ENCODE results near the gene ANKRD13A. TPM values are rescaled to one million over a fixed set of nuclear protein-coding genes. Genes with fewer than 3 reads are reported as not detected.

Gene ANKRD13A
- total RNA-seq, 1 donor from 2014 or later, result 25.1 TPM

DNA sequence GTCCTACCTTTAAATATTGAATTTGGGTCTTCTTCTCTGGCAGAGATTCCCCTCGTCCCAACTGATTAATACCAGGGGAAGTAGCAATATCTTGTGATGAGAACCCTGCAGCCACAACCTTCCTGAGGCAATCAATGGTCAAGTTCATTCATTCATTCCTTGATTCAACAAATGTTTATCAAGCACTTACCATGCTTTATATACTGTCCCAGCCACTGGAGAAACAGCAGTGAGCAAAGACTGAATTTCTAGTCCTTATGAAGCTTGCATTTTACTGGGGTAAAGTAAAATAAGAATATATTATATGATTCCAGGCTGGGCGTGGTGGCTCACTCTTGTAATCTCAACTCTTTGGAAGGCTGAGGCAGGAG is 2.8 kb upstream of the ANKRD13A start:
- H3K4me3 Mint-ChIP-seq, result peak overlapping the region; percentile 95
- H3K4me1 Mint-ChIP-seq, result peaks cover 36% of the 10 kb centered on the region
- H3K27ac Mint-ChIP-seq, result peak overlapping the region; percentile 88
- no peaks in the 10 kb centered on the region for H3K27me3 Mint-ChIP-seq (ENCODE audit: low read depth)
- TF ChIP-seq, protein P1, sequence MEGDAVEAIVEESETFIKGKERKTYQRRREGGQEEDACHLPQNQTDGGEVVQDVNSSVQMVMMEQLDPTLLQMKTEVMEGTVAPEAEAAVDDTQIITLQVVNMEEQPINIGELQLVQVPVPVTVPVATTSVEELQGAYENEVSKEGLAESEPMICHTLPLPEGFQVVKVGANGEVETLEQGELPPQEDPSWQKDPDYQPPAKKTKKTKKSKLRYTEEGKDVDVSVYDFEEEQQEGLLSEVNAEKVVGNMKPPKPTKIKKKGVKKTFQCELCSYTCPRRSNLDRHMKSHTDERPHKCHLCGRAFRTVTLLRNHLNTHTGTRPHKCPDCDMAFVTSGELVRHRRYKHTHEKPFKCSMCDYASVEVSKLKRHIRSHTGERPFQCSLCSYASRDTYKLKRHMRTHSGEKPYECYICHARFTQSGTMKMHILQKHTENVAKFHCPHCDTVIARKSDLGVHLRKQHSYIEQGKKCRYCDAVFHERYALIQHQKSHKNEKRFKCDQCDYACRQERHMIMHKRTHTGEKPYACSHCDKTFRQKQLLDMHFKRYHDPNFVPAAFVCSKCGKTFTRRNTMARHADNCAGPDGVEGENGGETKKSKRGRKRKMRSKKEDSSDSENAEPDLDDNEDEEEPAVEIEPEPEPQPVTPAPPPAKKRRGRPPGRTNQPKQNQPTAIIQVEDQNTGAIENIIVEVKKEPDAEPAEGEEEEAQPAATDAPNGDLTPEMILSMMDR (IDR thresholded peaks at IDR 0.05; ENCODE audit: unreplicated experiment), result no peak
- no peak for DNase-seq (ENCODE audit: low spot score in 2 of 2, unreplicated experiment in 2 of 2)
- no peaks in the 10 kb centered on the region for H3K9me3 Mint-ChIP-seq
- H3K36me3 Mint-ChIP-seq, result no peaks in the 10 kb centered on the region

DNA sequence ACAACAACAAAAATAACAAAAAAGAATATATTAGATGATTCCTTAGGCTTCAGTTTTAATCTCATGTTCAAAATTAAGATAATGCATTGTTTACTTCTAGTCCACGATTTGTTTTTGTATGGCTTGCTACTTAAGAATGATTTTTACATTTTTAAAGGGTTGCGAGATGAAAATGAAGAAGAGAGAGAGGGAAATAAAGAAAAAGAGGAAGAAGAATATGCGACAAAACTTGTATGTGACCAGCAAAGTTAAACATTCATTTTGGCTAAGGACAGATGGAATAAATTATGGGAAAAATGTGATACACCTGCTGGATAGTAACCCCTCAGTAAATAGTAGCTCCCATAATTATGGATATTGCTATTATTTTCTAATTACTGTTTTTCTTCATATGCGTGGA is 1.8 kb upstream of the ANKRD13A start:
- Mint-ChIP-seq H3K9me3 (no peaks in the 10 kb centered on the region), H3K27me3 (ENCODE audit: low read depth) (no peaks in the 10 kb centered on the region), H3K4me3 (peak overlapping the region; percentile 37), H3K27ac (no peak overlapping the region), H3K4me1 (peaks cover 38% of the 10 kb centered on the region), H3K36me3 (no peaks in the 10 kb centered on the region)
- no peak for DNase-seq (ENCODE audit: low spot score in 2 of 2, unreplicated experiment in 2 of 2)
- TF ChIP-seq, protein P1 (IDR thresholded peaks at IDR 0.05; ENCODE audit: unreplicated experiment), result no peak

DNA sequence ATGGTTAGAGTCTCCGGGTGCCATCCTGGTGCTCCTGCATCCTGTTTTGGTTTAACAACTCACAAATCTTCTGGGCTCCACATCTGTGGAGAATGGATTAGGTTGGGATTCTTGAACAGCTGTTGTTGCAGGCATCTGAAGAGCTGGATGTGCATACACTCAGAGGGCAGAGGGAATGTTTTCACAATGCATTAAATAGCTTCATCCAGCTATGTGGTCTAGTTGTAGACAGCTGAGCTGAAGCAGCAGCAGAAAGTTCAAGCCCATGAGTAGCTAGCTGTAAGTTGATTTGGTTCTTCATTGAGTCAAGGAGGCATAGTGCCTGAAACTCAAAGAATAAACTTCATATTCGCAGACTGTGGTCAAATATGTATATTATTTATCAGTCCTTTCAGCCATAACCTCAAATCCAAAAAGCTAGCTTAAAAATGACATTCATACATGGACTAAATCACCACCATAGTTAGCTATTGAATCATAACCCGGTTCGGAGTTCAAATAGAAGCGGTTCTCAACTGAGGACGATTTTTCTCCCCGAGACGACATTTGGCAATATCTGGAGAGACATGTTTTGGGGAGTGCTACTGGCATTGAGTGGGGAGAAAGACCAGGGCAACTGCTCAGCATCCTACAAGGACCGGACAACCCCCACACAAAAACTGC is 858 bp upstream of the ANKRD13A start:
- no peak for DNase-seq (ENCODE audit: low spot score in 2 of 2, unreplicated experiment in 2 of 2)
- H3K36me3 Mint-ChIP-seq, result no peaks in the 10 kb centered on the region
- peaks cover 40% of the 10 kb centered on the region for H3K4me1 Mint-ChIP-seq
- peak overlapping the region; percentile 98 for H3K27ac Mint-ChIP-seq
- H3K27me3 Mint-ChIP-seq (ENCODE audit: low read depth), result no peaks in the 10 kb centered on the region
- TF ChIP-seq, protein P1 (IDR thresholded peaks at IDR 0.05; ENCODE audit: unreplicated experiment), result no peak
- no peaks in the 10 kb centered on the region for H3K9me3 Mint-ChIP-seq
- H3K4me3 Mint-ChIP-seq, result peak overlapping the region; percentile 94

DNA sequence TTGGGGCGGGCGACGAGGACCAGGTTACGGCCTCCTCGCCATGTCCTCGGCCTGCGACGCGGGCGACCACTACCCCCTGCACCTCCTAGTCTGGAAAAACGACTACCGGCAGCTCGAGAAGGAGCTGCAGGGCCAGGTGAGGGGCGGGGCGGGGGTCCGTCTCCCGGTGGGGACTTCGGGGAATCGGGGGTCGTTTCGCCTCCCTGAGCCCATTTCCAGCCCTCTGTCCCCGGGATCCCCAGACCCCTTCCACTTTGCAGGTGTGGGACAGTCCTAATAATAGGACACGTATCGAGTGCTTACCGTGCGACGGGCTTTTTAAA is 380 bp downstream of the ANKRD13A start:
- H3K4me3 Mint-ChIP-seq, result peak overlapping the region; percentile 97
- TF ChIP-seq, protein P1 (IDR thresholded peaks at IDR 0.05; ENCODE audit: unreplicated experiment), result no peak
- peak overlapping the region; percentile 78 for H3K27ac Mint-ChIP-seq
- H3K4me1 Mint-ChIP-seq, result peaks cover 34% of the 10 kb centered on the region
- H3K36me3 Mint-ChIP-seq, result no peaks in the 10 kb centered on the region
- H3K27me3 Mint-ChIP-seq (ENCODE audit: low read depth), result no peaks in the 10 kb centered on the region
- no peak for DNase-seq (ENCODE audit: low spot score in 2 of 2, unreplicated experiment in 2 of 2)
- H3K9me3 Mint-ChIP-seq, result no peaks in the 10 kb centered on the region

DNA sequence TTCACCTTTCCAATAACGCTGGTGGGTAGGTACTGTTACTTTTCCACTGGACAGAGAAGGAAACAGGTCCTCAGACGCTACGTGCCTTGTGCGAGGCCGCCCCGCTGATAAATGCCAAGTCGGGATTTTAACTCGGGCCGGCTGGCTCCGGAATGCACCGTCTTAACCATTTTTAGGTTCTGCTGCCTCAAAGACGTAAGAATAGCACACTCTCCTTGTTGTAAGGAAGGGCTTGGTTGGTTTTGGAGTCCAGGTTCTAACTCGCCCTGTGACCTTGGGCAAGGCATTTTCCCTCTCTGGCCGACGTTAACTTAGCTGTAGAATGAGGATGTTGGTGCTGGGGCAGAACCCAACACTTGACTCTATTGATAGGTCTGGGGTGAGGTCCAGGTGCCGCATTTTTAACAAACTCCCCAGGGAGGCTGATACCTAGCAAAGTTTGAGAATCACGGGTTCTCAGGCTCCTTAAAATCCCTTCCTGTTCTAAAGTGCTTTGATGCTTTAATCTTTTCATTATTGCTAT is 814 bp downstream of the ANKRD13A start:
- peaks cover 30% of the 10 kb centered on the region for H3K4me1 Mint-ChIP-seq
- no peaks in the 10 kb centered on the region for H3K27me3 Mint-ChIP-seq (ENCODE audit: low read depth)
- no peaks in the 10 kb centered on the region for H3K9me3 Mint-ChIP-seq
- H3K4me3 Mint-ChIP-seq, result peak overlapping the region; percentile 97
- peak overlapping the region; percentile 78 for H3K27ac Mint-ChIP-seq
- H3K36me3 Mint-ChIP-seq, result no peaks in the 10 kb centered on the region
- TF ChIP-seq, protein P1 (IDR thresholded peaks at IDR 0.05; ENCODE audit: unreplicated experiment), result no peak
- peak in 1 of 2 experiments; percentile 40 for DNase-seq (ENCODE audit: low spot score in 2 of 2, unreplicated experiment in 2 of 2)
